HepG2 (cell line): Measurements from ENCODE around the gene COMMD4. TPM values are rescaled to one million over a fixed set of nuclear protein-coding genes. Genes with fewer than 3 reads are reported as not detected.

Experiments used
- ATAC-seq: fragments of 200-7000 bp; cut with Tn5 transposase; 3 replicates; pipeline ENCODE4 v1.9.1; 2020; ENCODE audit warnings: mild to moderate bottlenecking, moderate library complexity
- Bru-seq: library from RNA; stranded (reverse); fragments of 400-500 nt; gene quantifications from one replicate; lab custom pipeline; 2021; lab: Mats Ljungman, UMichigan
- BruChase-seq, 2 experiments: library from RNA; stranded (reverse); fragments of 400-500 nt; gene quantifications; one replicate each; lab custom pipeline; 2021; lab: Mats Ljungman, UMichigan
- BruUV-seq: library from RNA; stranded (reverse); fragments of 400-500 nt; replicated peaks from 2 replicates; lab custom pipeline; 2021; lab: Mats Ljungman, UMichigan
- CTCF ChIA-PET: fragments of 300-600 bp; formaldehyde crosslinking; extraction: SDS; loops from one replicate; lab custom pipeline; 2021; ENCODE audit warnings: low total read pairs, inconsistent platforms, low intra/inter-chr PET ratio; lab: Yijun Ruan, JAX
- POLR2A ChIA-PET: fragments of 350-600 bp; sonication (Branson Sonifier 250); formaldehyde crosslinking; loops from one replicate; lab custom pipeline; 2020; ENCODE audit warnings: antibody characterized with exemption, inconsistent platforms; lab: Yijun Ruan, JAX
- DNase-seq: peaks from one replicate; pipeline ENCODE4 v3.0.0-alpha.2; 2015; ENCODE audit warnings: low spot score
- FAIRE-seq: peaks from 3 replicates; lab custom pipeline; 2011; peaks lifted over from hg19 to GRCh38; lab: Jason Lieb, UNC
- H2AFZ ChIP-seq: one replicate; pipeline ENCODE4 v1.6.1; 2011; ENCODE audit warnings: low read length, inconsistent platforms
- H3K27ac ChIP-seq: fragments of 300-600 bp; 3 replicates; pipeline ENCODE4 v1.8.0; 2011; ENCODE audit warnings: mixed run types, mild to moderate bottlenecking, mixed read lengths, low read length, inconsistent platforms; ENCODE audit not compliant: insufficient read depth; ENCODE audit errors: extremely low read length
- H3K27me3 ChIP-seq, 2 experiments: fragments of 200-600 bp in 1 of 2; 2 replicates in 1 of 2; 3 replicates in 1 of 2; pipeline versions ENCODE4 v1.6.0 to v1.8.0; 2011; ENCODE audit warnings: low read length in 2 of 2, mild to moderate bottlenecking in 2 of 2, moderate library complexity in 2 of 2, inconsistent platforms in 1 of 2; ENCODE audit not compliant: insufficient read depth in 2 of 2, control insufficient read depth in 1 of 2
- H3K36me3 ChIP-seq, 2 experiments: fragments of 200-600 bp in 1 of 2; replicated peaks in 1 of 2; 2 replicates in 1 of 2; 3 replicates in 1 of 2; pipeline versions ENCODE4 v1.5.1 to v1.8.0; 2011; ENCODE audit warnings: low read length in 2 of 2, inconsistent platforms in 1 of 2; ENCODE audit not compliant: insufficient read depth in 2 of 2, control insufficient read depth in 1 of 2
- H3K4me1 ChIP-seq: 2 replicates; pipeline ENCODE4 v1.5.1; 2012; ENCODE audit warnings: low read length, inconsistent platforms; ENCODE audit not compliant: insufficient read depth
- H3K4me2 ChIP-seq: 2 replicates; pipeline ENCODE4 v1.6.0; 2011; ENCODE audit warnings: low read depth, low read length, inconsistent platforms
- H3K4me3 ChIP-seq, 3 experiments: fragments of 200-600 bp in 1 of 3; sonication (generic), shearing (Covaris generic) in 1 of 3; replicated peaks in 1 of 3; 2 replicates each; pipeline ENCODE4 v1.5.1; 2011 to 2016; ENCODE audit warnings: low read length in 3 of 3, inconsistent platforms in 2 of 3, low read depth in 2 of 3, mild to moderate bottlenecking in 2 of 3, control low read depth in 1 of 3, mixed read lengths in 1 of 3; ENCODE audit not compliant: insufficient read depth in 1 of 3
- H3K79me2 ChIP-seq: one replicate; pipeline ENCODE4 v1.6.1; 2011; ENCODE audit warnings: low read length, inconsistent platforms; ENCODE audit not compliant: insufficient read depth
- H3K9ac ChIP-seq: 2 replicates; pipeline ENCODE4 v1.6.0; 2011; ENCODE audit warnings: mild to moderate bottlenecking, low read depth, low read length, inconsistent platforms; ENCODE audit not compliant: insufficient read depth
- H3K9me3 ChIP-seq: 2 replicates; pipeline ENCODE4 v1.5.1; 2012; ENCODE audit warnings: mild to moderate bottlenecking, low read length
- H4K20me1 ChIP-seq: 2 replicates; pipeline ENCODE4 v1.6.0; 2011; ENCODE audit warnings: inconsistent platforms, mild to moderate bottlenecking, low read length, moderate library complexity; ENCODE audit not compliant: insufficient read depth
- CENPBD1 ChIP-seq: sonication (generic); formaldehyde crosslinking; IDR thresholded peaks from 2 replicates; pipeline ENCODE4 v1.8.0; 2022; ENCODE audit warnings: missing genetic modification reagents, low read depth, mild to moderate bottlenecking, borderline replicate concordance
- IRX3 ChIP-seq: sonication (generic); formaldehyde crosslinking; IDR thresholded peaks from 2 replicates; pipeline ENCODE4 v1.8.1; 2023; ENCODE audit warnings: mild to moderate bottlenecking, low read depth, missing genetic modification reagents, borderline replicate concordance
- ISL2 ChIP-seq: sonication (generic); formaldehyde crosslinking; IDR thresholded peaks from 2 replicates; pipeline ENCODE4 v1.5.0; 2020; ENCODE audit warnings: missing genetic modification reagents
- MZF1 ChIP-seq: sonication (generic); formaldehyde crosslinking; IDR thresholded peaks from 2 replicates; pipeline ENCODE4 v1.8.1; 2023; ENCODE audit warnings: mild to moderate bottlenecking, missing genetic modification reagents, borderline replicate concordance
- NR0B2 ChIP-seq: sonication (generic); formaldehyde crosslinking; IDR thresholded peaks from 2 replicates; pipeline ENCODE4 v1.4.0; 2020; ENCODE audit warnings: mild to moderate bottlenecking, missing genetic modification reagents
- PAF1 ChIP-seq: IDR thresholded peaks from 2 replicates; pipeline ENCODE4 v1.6.1; 2016; ENCODE audit warnings: missing genetic modification reagents, missing compliant biosample characterization
- SRY ChIP-seq: sonication (generic); formaldehyde crosslinking; IDR thresholded peaks from 2 replicates; pipeline ENCODE4 v1.8.0; 2022; ENCODE audit warnings: mild to moderate bottlenecking, missing genetic modification reagents
- TARDBP ChIP-seq: sonication (generic); formaldehyde crosslinking; IDR thresholded peaks from 2 replicates; pipeline ENCODE4 v1.8.0; 2022; ENCODE audit warnings: mild to moderate bottlenecking, missing genetic modification reagents
- TBX2 ChIP-seq: sonication (generic); formaldehyde crosslinking; IDR thresholded peaks from 2 replicates; pipeline ENCODE4 v1.5.0; 2020; ENCODE audit warnings: missing genetic modification reagents, mild to moderate bottlenecking, borderline replicate concordance
- ZFP37 ChIP-seq: sonication (generic); formaldehyde crosslinking; IDR thresholded peaks from 2 replicates; pipeline ENCODE4 v1.4.0; 2020; ENCODE audit warnings: missing genetic modification reagents, borderline replicate concordance
- ZNF121 ChIP-seq: sonication (generic); formaldehyde crosslinking; IDR thresholded peaks from 2 replicates; pipeline ENCODE4 v1.5.0; 2020; ENCODE audit warnings: mild to moderate bottlenecking, missing genetic modification reagents
- ZNF143 ChIP-seq: sonication (generic); formaldehyde crosslinking; IDR thresholded peaks from 2 replicates; pipeline ENCODE4 v1.4.0; 2020; ENCODE audit warnings: missing genetic modification reagents
- ZNF275 ChIP-seq: sonication (generic); formaldehyde crosslinking; IDR thresholded peaks from 2 replicates; pipeline ENCODE4 v1.8.0; 2022; ENCODE audit warnings: missing genetic modification reagents, mild to moderate bottlenecking, inconsistent platforms, borderline replicate concordance
- ZNF589 ChIP-seq: sonication (generic); formaldehyde crosslinking; conservative IDR thresholded peaks from 2 replicates; pipeline ENCODE4 v1.8.0; 2022; ENCODE audit warnings: mild to moderate bottlenecking, moderate library complexity, missing genetic modification reagents
- ZNF746 ChIP-seq: sonication (generic); formaldehyde crosslinking; IDR thresholded peaks from 2 replicates; pipeline ENCODE4 v1.8.0; 2022; ENCODE audit warnings: mild to moderate bottlenecking, missing genetic modification reagents
- ZNF773 ChIP-seq: sonication (generic); formaldehyde crosslinking; IDR thresholded peaks from 2 replicates; pipeline ENCODE4 v1.4.0; 2020; ENCODE audit warnings: missing genetic modification reagents, borderline replicate concordance
- WGBS: methylation state at CpG from one replicate; pipeline ENCODE4 v1.1.6; 2017; ENCODE audit warnings: low lambda C conversion rate; 5-methylcytosine and 5-hydroxymethylcytosine counted together
- in situ Hi-C: cut with HindIII; loops from 2 replicates; pipeline ENCODE4 v1.10.0; 2017; ENCODE audit warnings: low pct_unique_long_range_greater_than_20kb; ENCODE audit not compliant: extremely low pct_ligation_motif_present
- intact Hi-C: fragments of 100-400 bp; cut with micrococcal nuclease; formaldehyde crosslinking; loops from one replicate; pipeline ENCODE4 v1.10.0; 2022; ENCODE audit not compliant: unreplicated experiment
- long read RNA-seq, 2 experiments: library from RNA in 1 of 2; library from polyadenylated mRNA in 1 of 2; stranded (forward) in 1 of 2; unstranded in 1 of 2; transcript quantifications; one replicate each; pipeline ENCODE4 v2.0.0, GENCODE V29; 2019 to 2022
- polyA minus RNA-seq, 3 experiments: library from RNA; depleted of rRNA, polyadenylated mRNA; stranded (reverse); fragments of >200 nt; gene quantifications; 2 replicates each; pipeline ENCODE4 v1.2.3, GENCODE V29; 2011; ENCODE audit warnings: low replicate concordance in 1 of 3
- polyA plus RNA-seq, 8 experiments: library from polyadenylated mRNA; depleted of rRNA in 3 of 8; stranded (reverse) in 7 of 8; unstranded in 1 of 8; fragments of >200 nt; fragmentation: Illumina TruSeq in 4 of 8; extraction: Trizol in 4 of 8; gene quantifications; 2 replicates each; pipeline versions ENCODE4 v1.2.1 to v1.2.3, GENCODE V29; 2011 to 2016; ENCODE audit warnings: low read depth in 4 of 8, missing spikeins in 1 of 8, mixed read lengths in 1 of 8; ENCODE audit not compliant: insufficient read depth in 1 of 8
- total RNA-seq, 5 experiments: library from RNA; depleted of rRNA; stranded (reverse); fragments of >200 nt; fragmentation: Illumina TruSeq; extraction: Trizol; gene quantifications; 2 replicates each; pipeline ENCODE4 v1.2.3, GENCODE V29; 2016; ENCODE audit warnings: low read depth in 1 of 5

COMMD4 gene
- total RNA-seq (2016; rRNA removed; fragmentation: Illumina TruSeq; extraction: Trizol) (89.9 and 106 TPM in 2 replicates), polyA plus RNA-seq (2011; rRNA removed) (45.8 and 48.8 TPM in 2 replicates), polyA minus RNA-seq (2011; rRNA and poly(A)+ RNA removed; ENCODE audit: low replicate concordance) (34.3 and 108 TPM in 2 replicates), Bru-seq, nascent RNA (percentile 64 among the genes with signal in this experiment), BruChase-seq, experiment 1, labeled RNA remaining after a 6-hour chase (percentile 74 among the genes with signal in this experiment), BruChase-seq, experiment 2, labeled RNA remaining after a 2-hour chase (percentile 68 among the genes with signal in this experiment)
- 17.5 and 17.7 TPM in 2 replicates for total RNA-seq (2016; cell fraction: cytosol; rRNA removed; fragmentation: Illumina TruSeq; extraction: Trizol; ENCODE audit: low read depth)
- total RNA-seq (2016; cell fraction: insoluble cytoplasmic fraction; rRNA removed; fragmentation: Illumina TruSeq; extraction: Trizol): 89.8 and 123 TPM in 2 replicates
- 25.0 and 27.3 TPM in 2 replicates for total RNA-seq (2016; cell fraction: membrane; rRNA removed; fragmentation: Illumina TruSeq; extraction: Trizol)
- total RNA-seq (2016; cell fraction: nucleus; rRNA removed; fragmentation: Illumina TruSeq; extraction: Trizol): 47.4 and 48.2 TPM in 2 replicates
- polyA plus RNA-seq (2011; cell fraction: cytosol; rRNA removed): 65.2 and 112 TPM in 2 replicates
- polyA plus RNA-seq (2011; cell fraction: nucleus; rRNA removed): 131 and 137 TPM in 2 replicates
- 24.2 and 36.2 TPM in 2 replicates for polyA plus RNA-seq (2012)
- 18.7 and 20.0 TPM in 2 replicates for polyA plus RNA-seq (2016; cell fraction: cytosol; fragmentation: Illumina TruSeq; extraction: Trizol; ENCODE audit: low read depth)
- 103 and 109 TPM in 2 replicates for polyA plus RNA-seq (2016; cell fraction: insoluble cytoplasmic fraction; fragmentation: Illumina TruSeq; extraction: Trizol; ENCODE audit: low read depth)
- 24.2 and 25.0 TPM in 2 replicates for polyA plus RNA-seq (2016; cell fraction: membrane; fragmentation: Illumina TruSeq; extraction: Trizol; ENCODE audit: low read depth)
- 99.3 and 104 TPM in 2 replicates for polyA plus RNA-seq (2016; cell fraction: nucleus; fragmentation: Illumina TruSeq; extraction: Trizol; ENCODE audit: insufficient read depth, low read depth)
- polyA minus RNA-seq (2011; cell fraction: cytosol; rRNA and poly(A)+ RNA removed): 10.2 and 20.8 TPM in 2 replicates
- 8.6 and 10.4 TPM in 2 replicates for polyA minus RNA-seq (2011; cell fraction: nucleus; rRNA and poly(A)+ RNA removed)
- long read RNA-seq, experiment 1, transcript COMMD4-201 (8 exons, 1,067 nt): major isoform, 41 of 72 reads
- long read RNA-seq, experiment 1, transcript COMMD4-202 (7 exons, 722 nt): minor isoform, 6 of 72 reads
- long read RNA-seq, experiment 1, partial matches to known transcripts: 11 of 72 reads
- long read RNA-seq, experiment 1, other reads (novel, unspliced or antisense): 13 of 72 reads
- long read RNA-seq, experiment 2, full-length matches to known transcripts: 17 of 56 reads
- long read RNA-seq, experiment 2, partial matches to known transcripts: 36 of 56 reads
- long read RNA-seq, experiment 2, other reads (novel, unspliced or antisense): 3 of 56 reads

GRCh38 chr15:75335705-75336355, at the start of gene COMMD4:
TSS of gene COMMD4 (plus strand) at chr15:75336063. CDS start at chr15:75336090, 27 bp downstream.
- Histone ChIP-seq H3K27ac (peak within 1 kb of the TSS; percentile 78), H3K9ac (peak within 1 kb of the TSS; percentile 85), H3K27me3 (no peaks in the 10 kb centered on the region), H3K9me3 (no peaks in the 10 kb centered on the region), H4K20me1 (no peaks in the 10 kb centered on the region), H3K4me3 (peak within 1 kb of the TSS; percentile 73 to 83 (median 81)), H3K4me2 (peak within 1 kb of the TSS; percentile 99), H3K79me2 (peaks cover 8% of the 10 kb centered on the region), H2AFZ (peak within 1 kb of the TSS; percentile 76), H3K4me1 (peaks cover 22% of the 10 kb centered on the region), H3K36me3 (peaks cover 0 to 3% of the 10 kb centered on the region in 2 experiments; a peak in 2 of 5 replicates)
- POLR2A ChIA-PET: interaction anchor here (1.3 to 2.0 kb wide), 3 partner anchors 11 to 304 kb away, joined by 6 to 10 read pairs (median 8); partner anchors contain the start of genes IMP3, MAN2C1 and NEIL1
- ATAC-seq (peak; percentile 85), DNase-seq (peak; percentile 91), FAIRE-seq (peak; percentile 80)
- in situ Hi-C loops: no loop called here
- CTCF ChIA-PET: no interaction called here
- BruUV-seq: no TSS peak
- 2% methylated on average over 25 of the region's 42 CpGs for WGBS
- intact Hi-C loops: no loop called here
- TF ChIP-seq IRX3 (CRISPR knock-in tag): no peak
- peak; percentile 88 for TF ChIP-seq TARDBP (CRISPR knock-in tag)
- peak; percentile 87 for TF ChIP-seq ZNF746 (CRISPR knock-in tag)
- TF ChIP-seq MZF1 (CRISPR knock-in tag): no peak
- TF ChIP-seq ZNF589 (CRISPR knock-in tag): no peak
- no peak for TF ChIP-seq PAF1 (CRISPR knock-in tag)
- peak; percentile 9; the same call in 1 of the 2 replicates for TF ChIP-seq ZNF121 (CRISPR knock-in tag)
- peak; percentile 60; the same call in 1 of the 2 replicates for TF ChIP-seq ISL2 (CRISPR knock-in tag)
- TF ChIP-seq NR0B2 (CRISPR knock-in tag): 0 out of 2 replicates have a peak, but pooled peaks have one; percentile 46
- TF ChIP-seq TBX2: peak; percentile 68
- TF ChIP-seq ZNF143 (CRISPR knock-in tag): peak; percentile 81
- peak; percentile 67; the same call in 1 of the 2 replicates for TF ChIP-seq ZFP37 (CRISPR knock-in tag)
- TF ChIP-seq SRY: peak; percentile 75
- no peak for TF ChIP-seq ZNF773 (CRISPR knock-in tag)
- no peak for TF ChIP-seq CENPBD1 (CRISPR knock-in tag)
- no peak for TF ChIP-seq ZNF275 (CRISPR knock-in tag)
